ENCODE data around the gene CDC27.
"Not testable (repeated sequence)": the region's sequence is repeated elsewhere in the genome, so short reads cannot be mapped to it uniquely, and the experiment has no call there.

CDC27 gene

GRCh38 chr17:47078801-47079200 is 110.3 kb downstream of the CDC27 start:
- no peak overlapping the region for H3K4me3 ChIP-seq (ENCODE audit: low read length)
- TF ChIP-seq CTCF (conservative IDR thresholded peaks at IDR 0.05; ENCODE audit: low read length): no peak
- no peak for DNase-seq (ENCODE audit: low read depth)

GRCh38 chr17:47077576-47077975 is 111.5 kb downstream of the CDC27 start:
- no peak overlapping the region for H3K4me3 ChIP-seq (ENCODE audit: low read length)
- TF ChIP-seq CTCF (conservative IDR thresholded peaks at IDR 0.05; ENCODE audit: low read length): no peak
- DNase-seq (ENCODE audit: low read depth): no peak

GRCh38 chr17:47076171-47076570 is 112.9 kb downstream of the CDC27 start:
- H3K4me3 ChIP-seq (ENCODE audit: low read length): no peak overlapping the region
- no peak for TF ChIP-seq CTCF (conservative IDR thresholded peaks at IDR 0.05; ENCODE audit: low read length)
- peak; percentile 72 for DNase-seq (ENCODE audit: low read depth)

GRCh38 chr17:47074361-47074760 is 114.7 kb downstream of the CDC27 start:
- DNase-seq (ENCODE audit: low read depth); H3K4me3 ChIP-seq (ENCODE audit: low read length): not testable (repeated sequence)

GRCh38 chr17:47073629-47074028 is 115.5 kb downstream of the CDC27 start:
- H3K4me3 ChIP-seq (ENCODE audit: low read length); DNase-seq (ENCODE audit: low read depth): not testable (repeated sequence)

- H3K4me3 ChIP-seq (ENCODE audit: low read length): no peak overlapping the region
- TF ChIP-seq CTCF (conservative IDR thresholded peaks at IDR 0.05; ENCODE audit: low read length): no peak
- peak; percentile 83 for DNase-seq (ENCODE audit: low read depth)
Measured at GRCh38 chr17:47072886-47073285, 116.2 kb downstream of the CDC27 start.

- H3K4me3 ChIP-seq (ENCODE audit: low read length); DNase-seq (ENCODE audit: low read depth): not testable (repeated sequence)
Measured at GRCh38 chr17:47071171-47071570, 117.9 kb downstream of the CDC27 start.

- not testable (repeated sequence) for H3K4me3 ChIP-seq (ENCODE audit: low read length)
- DNase-seq (ENCODE audit: low read depth): peak; percentile 34
Measured at GRCh38 chr17:47070266-47070665, 118.8 kb downstream of the CDC27 start.
